ENCODE measurements around the gene ALAS2. TPM values are rescaled to one million over a fixed set of nuclear protein-coding genes. Genes with fewer than 3 reads are reported as not detected.

The ALAS2 gene
- total and polyA plus RNA-seq, 11 donors: 0.06 to 8.3 (median 1.7) TPM; not detected in 1

GRCh38 chrX:55028040-55028439, 2.7 kb downstream of the ALAS2 start:
- no peaks in the 10 kb centered on the region for H3K36me3 ChIP-seq
- DNase-seq (no peak), ATAC-seq (no peak)
- no peaks in the 10 kb centered on the region for H3K9me3 ChIP-seq
- H3K27ac ChIP-seq: no peak overlapping the region
- 65 to 72% (median 68%) methylated on average over 4 of the region's 4 CpGs for WGBS, 4 donors
- intact Hi-C loops (cut with DNase I): no loop called here
- no peaks in the 10 kb centered on the region for H3K4me1 ChIP-seq
- TF ChIP-seq CTCF (IDR thresholded peaks at IDR 0.05): no peak
- TF ChIP-seq POLR2A (IDR thresholded peaks at IDR 0.05): no peak
- H3K27me3 ChIP-seq: peaks cover 0 to 8% (median 0%) of the 10 kb centered on the region in 9 donors
- no peak overlapping the region for H3K4me3 ChIP-seq

- ATAC-seq (no peak), DNase-seq (no peak)
- TF ChIP-seq POLR2A (IDR thresholded peaks at IDR 0.05) (no peak), CTCF (IDR thresholded peaks at IDR 0.05) (no peak)
- Histone ChIP-seq H3K4me3 (no peak overlapping the region), H3K27me3 (peaks cover 0 to 3% (median 0%) of the 10 kb centered on the region in 9 donors), H3K9me3 (no peaks in the 10 kb centered on the region), H3K27ac (no peak overlapping the region), H3K4me1 (no peaks in the 10 kb centered on the region), H3K36me3 (no peaks in the 10 kb centered on the region)
- 56 to 78% (median 65%) methylated on average over 2 of the region's 2 CpGs for WGBS, 4 donors
- intact Hi-C loops (cut with DNase I): no loop called here
Observed at GRCh38 chrX:55026840-55027239, 3.9 kb downstream of the ALAS2 start.

- Histone ChIP-seq H3K4me3 (no peak overlapping the region), H3K4me1 (no peaks in the 10 kb centered on the region), H3K27ac (no peak overlapping the region), H3K27me3 (peaks cover 0 to 3% (median 0%) of the 10 kb centered on the region in 9 donors), H3K9me3 (no peaks in the 10 kb centered on the region), H3K36me3 (no peaks in the 10 kb centered on the region)
- intact Hi-C loops (cut with DNase I): no loop called here
- no peak for TF ChIP-seq CTCF (IDR thresholded peaks at IDR 0.05)
- ATAC-seq: no peak
- DNase-seq: no peak
Observed at GRCh38 chrX:55026143-55026542, 4.6 kb downstream of the ALAS2 start.

- Histone ChIP-seq H3K4me1 (no peaks in the 10 kb centered on the region), H3K27ac (no peak overlapping the region), H3K36me3 (no peaks in the 10 kb centered on the region), H3K4me3 (no peak overlapping the region), H3K9me3 (no peaks in the 10 kb centered on the region), H3K27me3 (peaks cover 0 to 19% (median 0%) of the 10 kb centered on the region in 9 donors)
- no peak for TF ChIP-seq CTCF (IDR thresholded peaks at IDR 0.05)
- TF ChIP-seq POLR2A (IDR thresholded peaks at IDR 0.05): no peak
- intact Hi-C loops (cut with DNase I): loop anchor here in 1 of 10 donors (10.0 kb wide), 1 partner anchor 60 kb away; the partner anchor contains the start of gene PAGE2B
- WGBS, 4 donors: 86 to 98% (median 96%) methylated on average over 4 of the region's 4 CpGs
- ATAC-seq (no peak), DNase-seq (no peak)
Observed at GRCh38 chrX:55014897-55015299, 15.9 kb downstream of the ALAS2 start.
